K562 (cell line): ENCODE measurements around the gene SCAMP5. TPM values are rescaled to one million over a fixed set of nuclear protein-coding genes. Genes with fewer than 3 reads are reported as not detected.

ENCODE experiments used
- BACH1 ChIP-seq: fragments of 200-800 bp; sonication (Bioruptor generic); IDR thresholded peaks from 2 replicates; pipeline ENCODE4 v1.6.1; 2016; ENCODE audit warnings: missing genetic modification characterization, missing compliant biosample characterization
- ETV1 ChIP-seq: fragments of 450-650 bp; conservative IDR thresholded peaks from 2 replicates; pipeline ENCODE4 v1.6.1; 2016; ENCODE audit warnings: missing genetic modification characterization, control low read depth, low read depth, missing compliant biosample characterization
- FOXP1 ChIP-seq: sonication (generic); formaldehyde crosslinking; IDR thresholded peaks from 2 replicates; pipeline ENCODE4 v1.8.0; 2022; ENCODE audit warnings: mild to moderate bottlenecking, missing genetic modification reagents
- GABPB2 ChIP-seq: fragments of 250-450 bp; sonication (Bioruptor Pico); conservative IDR thresholded peaks from 2 replicates; pipeline ENCODE4 v1.5.1; 2021; ENCODE audit warnings: mild to moderate bottlenecking
- JUNB ChIP-seq: fragments of 450-650 bp; formaldehyde crosslinking; conservative IDR thresholded peaks from 2 replicates; pipeline ENCODE4 v1.4.0; 2020; ENCODE audit warnings: mild to moderate bottlenecking
- LARP7 ChIP-seq: fragments of 450-650 bp; IDR thresholded peaks from 2 replicates; pipeline ENCODE4 v1.6.1; 2016
- NCOA6 ChIP-seq: fragments of 450-650 bp; IDR thresholded peaks from 2 replicates; pipeline ENCODE4 v1.6.1; 2017; ENCODE audit warnings: mild to moderate bottlenecking
- NR2C2 ChIP-seq, 2 experiments: fragments of 200-800 bp in 1 of 2; sonication (Bioruptor generic) in 1 of 2; sonication (generic) in 1 of 2; formaldehyde crosslinking in 1 of 2; IDR thresholded peaks; 2 replicates each; pipeline versions ENCODE4 v1.6.1 to v1.8.0; 2016 to 2022; ENCODE audit warnings: mild to moderate bottlenecking in 1 of 2, missing compliant biosample characterization in 1 of 2, missing genetic modification characterization in 1 of 2, missing genetic modification reagents in 1 of 2
- PHF8 ChIP-seq: fragments of 200-600 bp; sonication (generic); IDR thresholded peaks from 2 replicates; pipeline ENCODE4 v1.6.1; 2012; ENCODE audit warnings: mixed run types, mild to moderate bottlenecking, inconsistent platforms, low read length, moderate library complexity, borderline replicate concordance
- POLR2AphosphoS2 ChIP-seq: IDR thresholded peaks from 2 replicates; pipeline ENCODE4 v1.6.1; 2012; ENCODE audit warnings: low read length, improper control_type of control experiment
- TAL1 ChIP-seq: fragments of 450-650 bp; IDR thresholded peaks from 2 replicates; pipeline ENCODE4 v1.6.1; 2016; ENCODE audit warnings: mild to moderate bottlenecking
- ZBED1 ChIP-seq: IDR thresholded peaks from 2 replicates; pipeline ENCODE4 v1.6.1; 2014
- ZKSCAN8 ChIP-seq: fragments of 200-800 bp; sonication (Bioruptor generic); IDR thresholded peaks from 2 replicates; pipeline ENCODE4 v1.6.1; 2016; ENCODE audit warnings: missing genetic modification characterization, missing compliant biosample characterization
- ZNF23 ChIP-seq: fragments of 250-450 bp; sonication (Bioruptor Pico); IDR thresholded peaks from 2 replicates; pipeline ENCODE4 v1.4.0; 2020; ENCODE audit warnings: mild to moderate bottlenecking
- polyA plus RNA-seq, 8 experiments: library from polyadenylated mRNA; depleted of rRNA in 4 of 8; stranded (reverse) in 5 of 8; unstranded in 3 of 8; fragments of >200 nt; fragmentation: Nextera tagmentation in 2 of 8; fragmentation: Illumina TruSeq in 1 of 8; extraction: Ambion mirVana in 2 of 8; extraction: Trizol in 1 of 8; gene quantifications; 2 replicates each; pipeline versions ENCODE4 v1.2.1 to v1.2.3, GENCODE V29; 2011 to 2014; ENCODE audit warnings: inconsistent platforms in 1 of 8, missing spikeins in 1 of 8
- total RNA-seq, 7 experiments: library from RNA; depleted of rRNA in 6 of 7; stranded (reverse); fragments of >200 nt in 6 of 7; fragmentation: Illumina TruSeq in 2 of 7; extraction: Trizol in 2 of 7; gene quantifications; 2 replicates each; pipeline versions ENCODE4 v1.2.1 to v1.2.3, GENCODE V29; 2011 to 2021; ENCODE audit warnings: low replicate concordance in 1 of 7
- TF ChIP-seq, protein P1 (sequence below): sonication (generic); formaldehyde crosslinking; IDR thresholded peaks from 2 replicates; pipeline ENCODE4 v1.8.0; 2022; ENCODE audit warnings: missing genetic modification reagents, mild to moderate bottlenecking, moderate library complexity, borderline replicate concordance
- TF ChIP-seq, protein P2 (sequence below), 2 experiments: fragments of 450-650 bp; formaldehyde crosslinking in 1 of 2; IDR thresholded peaks; 2 replicates each; pipeline versions ENCODE4 v1.4.0 to v1.6.1; 2014 to 2020; ENCODE audit warnings: mild to moderate bottlenecking in 2 of 2, borderline replicate concordance in 1 of 2, low read depth in 1 of 2
- TF ChIP-seq, protein P3 (sequence below): fragments of 200-800 bp; sonication (Bioruptor generic); IDR thresholded peaks from 2 replicates; pipeline ENCODE4 v1.6.1; 2017; ENCODE audit warnings: missing genetic modification characterization, missing compliant biosample characterization

The SCAMP5 gene
- total and polyA plus RNA-seq, 9 of the 15 experiments (the other 6 are each of a cell fraction or from before 2014, with no cell fraction given): 0.09 to 0.29 (median 0.19) TPM; not detected in 5

GRCh38 chr15:75043509-75044257 lies 48.3 kb downstream of the SCAMP5 start (continued):
- TF ChIP-seq, protein P1, sequence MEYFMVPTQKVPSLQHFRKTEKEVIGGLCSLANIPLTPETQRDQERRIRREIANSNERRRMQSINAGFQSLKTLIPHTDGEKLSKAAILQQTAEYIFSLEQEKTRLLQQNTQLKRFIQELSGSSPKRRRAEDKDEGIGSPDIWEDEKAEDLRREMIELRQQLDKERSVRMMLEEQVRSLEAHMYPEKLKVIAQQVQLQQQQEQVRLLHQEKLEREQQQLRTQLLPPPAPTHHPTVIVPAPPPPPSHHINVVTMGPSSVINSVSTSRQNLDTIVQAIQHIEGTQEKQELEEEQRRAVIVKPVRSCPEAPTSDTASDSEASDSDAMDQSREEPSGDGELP (CRISPR knock-in tag): peak; percentile 94
- TF ChIP-seq ZBED1: no peak; the same call in 1 of the 2 replicates
- TF ChIP-seq POLR2AphosphoS2: no peak
- TF ChIP-seq ETV1 (tag): peak; percentile 23; the same call in 1 of the 2 replicates
- TF ChIP-seq BACH1 (tag): peak; percentile 57; the same call in 1 of the 2 replicates
- TF ChIP-seq, protein P2, sequence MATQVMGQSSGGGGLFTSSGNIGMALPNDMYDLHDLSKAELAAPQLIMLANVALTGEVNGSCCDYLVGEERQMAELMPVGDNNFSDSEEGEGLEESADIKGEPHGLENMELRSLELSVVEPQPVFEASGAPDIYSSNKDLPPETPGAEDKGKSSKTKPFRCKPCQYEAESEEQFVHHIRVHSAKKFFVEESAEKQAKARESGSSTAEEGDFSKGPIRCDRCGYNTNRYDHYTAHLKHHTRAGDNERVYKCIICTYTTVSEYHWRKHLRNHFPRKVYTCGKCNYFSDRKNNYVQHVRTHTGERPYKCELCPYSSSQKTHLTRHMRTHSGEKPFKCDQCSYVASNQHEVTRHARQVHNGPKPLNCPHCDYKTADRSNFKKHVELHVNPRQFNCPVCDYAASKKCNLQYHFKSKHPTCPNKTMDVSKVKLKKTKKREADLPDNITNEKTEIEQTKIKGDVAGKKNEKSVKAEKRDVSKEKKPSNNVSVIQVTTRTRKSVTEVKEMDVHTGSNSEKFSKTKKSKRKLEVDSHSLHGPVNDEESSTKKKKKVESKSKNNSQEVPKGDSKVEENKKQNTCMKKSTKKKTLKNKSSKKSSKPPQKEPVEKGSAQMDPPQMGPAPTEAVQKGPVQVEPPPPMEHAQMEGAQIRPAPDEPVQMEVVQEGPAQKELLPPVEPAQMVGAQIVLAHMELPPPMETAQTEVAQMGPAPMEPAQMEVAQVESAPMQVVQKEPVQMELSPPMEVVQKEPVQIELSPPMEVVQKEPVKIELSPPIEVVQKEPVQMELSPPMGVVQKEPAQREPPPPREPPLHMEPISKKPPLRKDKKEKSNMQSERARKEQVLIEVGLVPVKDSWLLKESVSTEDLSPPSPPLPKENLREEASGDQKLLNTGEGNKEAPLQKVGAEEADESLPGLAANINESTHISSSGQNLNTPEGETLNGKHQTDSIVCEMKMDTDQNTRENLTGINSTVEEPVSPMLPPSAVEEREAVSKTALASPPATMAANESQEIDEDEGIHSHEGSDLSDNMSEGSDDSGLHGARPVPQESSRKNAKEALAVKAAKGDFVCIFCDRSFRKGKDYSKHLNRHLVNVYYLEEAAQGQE (IDR thresholded peaks at IDR 0.05; ENCODE audit: borderline replicate concordance): peak; percentile 94
- TF ChIP-seq, protein P2 (CRISPR knock-in tag; IDR thresholded peaks at IDR 0.05; ENCODE audit: low read depth): peak; percentile 41; the same call in 1 of the 2 replicates
- TF ChIP-seq PHF8: peak; percentile 40; the same call in 1 of the 2 replicates
- TF ChIP-seq, protein P3, sequence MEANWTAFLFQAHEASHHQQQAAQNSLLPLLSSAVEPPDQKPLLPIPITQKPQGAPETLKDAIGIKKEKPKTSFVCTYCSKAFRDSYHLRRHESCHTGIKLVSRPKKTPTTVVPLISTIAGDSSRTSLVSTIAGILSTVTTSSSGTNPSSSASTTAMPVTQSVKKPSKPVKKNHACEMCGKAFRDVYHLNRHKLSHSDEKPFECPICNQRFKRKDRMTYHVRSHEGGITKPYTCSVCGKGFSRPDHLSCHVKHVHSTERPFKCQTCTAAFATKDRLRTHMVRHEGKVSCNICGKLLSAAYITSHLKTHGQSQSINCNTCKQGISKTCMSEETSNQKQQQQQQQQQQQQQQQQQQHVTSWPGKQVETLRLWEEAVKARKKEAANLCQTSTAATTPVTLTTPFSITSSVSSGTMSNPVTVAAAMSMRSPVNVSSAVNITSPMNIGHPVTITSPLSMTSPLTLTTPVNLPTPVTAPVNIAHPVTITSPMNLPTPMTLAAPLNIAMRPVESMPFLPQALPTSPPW (CRISPR knock-in tag): peak; percentile 69
- TF ChIP-seq NCOA6: no peak
- TF ChIP-seq GABPB2 (CRISPR knock-in tag): no peak
- no peak for TF ChIP-seq ZNF23 (CRISPR knock-in tag)
- TF ChIP-seq NR2C2 (CRISPR knock-in tag; IDR thresholded peaks at IDR 0.05): peak; percentile 65
- peak; percentile 75 for TF ChIP-seq NR2C2 (tag; IDR thresholded peaks at IDR 0.05)
- peak; percentile 58; the same call in 1 of the 2 replicates for TF ChIP-seq ZKSCAN8 (CRISPR knock-in tag)
- TF ChIP-seq LARP7: no peak
- TF ChIP-seq FOXP1: peak; percentile 71
- peak; percentile 45 for TF ChIP-seq TAL1
- no peak for TF ChIP-seq JUNB (CRISPR knock-in tag)
